Amygdala (tissue), 56 donors: ENCODE measurements around the gene AMOTL2.

Experiments used
- DNase-seq, 56 donors: peaks; one replicate each; lab custom pipeline; 2025; lab: John Stamatoyannopoulos, UW

Gene AMOTL2

DNA sequence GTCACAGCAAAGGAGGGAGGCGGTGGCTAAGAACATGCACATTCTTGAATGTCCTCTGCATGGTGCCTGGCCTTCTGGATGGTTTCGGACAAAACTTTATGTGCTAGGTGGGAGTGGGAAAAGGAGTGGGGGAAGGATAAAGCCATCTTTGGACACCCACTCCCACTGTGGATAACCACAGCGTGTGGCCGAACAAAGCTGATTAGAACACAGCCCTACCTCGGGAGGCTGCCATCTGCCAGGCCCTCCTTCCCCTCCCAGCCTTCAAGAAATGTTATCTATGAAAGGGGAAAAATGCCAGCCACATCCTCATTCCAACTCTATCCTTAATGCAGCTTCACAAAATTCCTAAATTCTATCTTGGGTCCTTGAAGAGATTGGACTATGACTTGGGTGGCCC lies 18.8 kb downstream of the AMOTL2 start:
- DNase-seq = no peak

DNA sequence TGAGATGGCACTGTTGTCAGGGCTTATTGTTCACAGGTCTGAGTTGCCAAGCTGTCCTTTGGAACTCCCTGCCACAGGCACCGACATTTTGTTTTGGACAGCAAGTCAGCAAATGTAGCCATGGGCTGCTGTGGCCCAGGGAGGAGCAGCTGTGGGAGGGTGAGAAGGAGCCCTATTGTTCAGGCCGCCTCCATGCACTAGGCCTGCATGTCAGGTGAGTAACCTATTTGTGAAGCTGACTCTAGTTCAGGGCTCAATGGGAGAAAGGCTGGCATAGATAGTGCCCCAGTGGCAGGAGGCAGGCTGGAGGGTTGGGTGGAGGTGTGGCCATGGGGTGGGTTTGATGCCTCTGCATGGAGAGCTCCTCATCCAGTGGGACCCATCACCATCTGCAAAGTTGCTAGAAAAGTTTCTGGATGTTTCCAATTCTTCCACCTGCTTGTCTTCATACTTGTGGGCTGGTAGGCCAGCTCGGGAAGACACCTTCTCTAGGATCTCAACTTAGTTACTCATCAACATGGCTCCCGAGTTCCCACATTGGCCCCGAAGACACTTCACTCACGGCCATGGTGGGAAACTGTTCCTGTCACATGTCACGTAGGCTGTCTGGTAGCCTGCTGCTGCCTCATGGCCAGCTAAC lies 19.5 kb downstream of the AMOTL2 start:
- no peak for DNase-seq

DNA sequence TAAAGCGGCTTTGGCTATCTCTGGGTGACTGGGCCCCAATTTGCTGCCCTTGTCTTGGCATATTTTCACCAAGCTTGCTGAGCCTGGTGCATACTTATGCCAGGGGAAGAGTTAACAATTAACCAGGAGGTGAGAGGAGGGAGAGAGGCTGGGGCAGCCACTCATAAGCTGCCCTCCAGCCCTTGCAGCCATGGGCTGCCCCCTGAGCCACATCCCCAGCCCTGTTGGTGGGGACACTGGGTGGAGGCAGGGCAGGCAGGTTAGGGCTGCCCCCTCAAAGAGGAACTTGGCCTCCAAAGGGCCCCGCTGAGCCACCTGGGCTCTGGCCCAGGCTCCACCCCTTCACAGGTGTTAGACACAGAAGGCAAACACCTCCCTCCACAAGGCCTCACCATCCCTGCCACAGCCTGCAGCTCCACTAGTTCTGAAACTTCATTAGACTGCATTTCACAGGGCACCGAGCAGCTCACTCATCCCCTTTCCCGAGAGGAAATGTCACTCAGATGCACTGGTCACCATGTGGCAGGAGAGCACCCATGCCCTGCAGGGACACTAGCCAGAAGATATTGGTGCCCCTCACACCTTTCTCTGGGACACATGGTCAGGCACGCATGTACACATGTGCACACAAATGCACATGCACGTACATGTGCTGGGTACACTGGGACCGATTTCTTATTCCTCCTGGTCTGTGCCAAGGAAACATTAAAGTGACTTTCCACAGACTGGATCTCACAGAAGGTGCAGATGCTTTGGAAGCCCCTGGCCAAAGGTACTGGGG lies 20.2 kb downstream of the AMOTL2 start:
- no peak for DNase-seq

DNA sequence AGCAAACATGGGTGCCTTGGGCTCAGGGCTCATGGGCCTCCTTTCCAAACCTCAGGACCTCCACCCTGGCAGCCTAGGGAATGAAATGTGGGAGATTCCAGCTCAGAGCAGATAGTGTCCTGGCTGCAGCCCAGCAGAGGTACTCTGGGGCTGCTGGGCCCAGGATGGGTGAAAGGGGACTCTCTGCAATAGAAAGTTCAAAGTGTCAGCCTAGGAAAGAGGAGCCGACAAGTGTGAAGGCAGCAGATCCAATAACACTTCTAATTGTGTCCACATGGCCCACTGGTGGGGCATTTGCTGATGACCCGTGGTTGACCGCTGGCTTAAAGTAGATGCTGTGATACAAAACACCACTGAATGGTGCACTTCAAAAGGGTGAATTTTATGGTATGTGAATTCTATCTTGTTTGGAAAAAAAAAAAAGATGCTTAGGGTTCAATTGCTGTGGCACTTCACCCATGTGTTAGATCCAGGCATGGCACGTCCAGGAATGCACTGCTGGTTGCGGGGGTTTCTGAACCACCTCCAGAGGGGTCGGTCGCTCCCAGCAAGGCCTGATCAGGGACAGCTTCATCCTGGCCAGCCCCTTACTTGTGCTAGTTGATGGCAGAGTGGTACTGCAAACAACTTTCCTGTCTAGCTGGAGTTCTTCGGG lies 20.9 kb downstream of the AMOTL2 start:
- DNase-seq = no peak

DNA sequence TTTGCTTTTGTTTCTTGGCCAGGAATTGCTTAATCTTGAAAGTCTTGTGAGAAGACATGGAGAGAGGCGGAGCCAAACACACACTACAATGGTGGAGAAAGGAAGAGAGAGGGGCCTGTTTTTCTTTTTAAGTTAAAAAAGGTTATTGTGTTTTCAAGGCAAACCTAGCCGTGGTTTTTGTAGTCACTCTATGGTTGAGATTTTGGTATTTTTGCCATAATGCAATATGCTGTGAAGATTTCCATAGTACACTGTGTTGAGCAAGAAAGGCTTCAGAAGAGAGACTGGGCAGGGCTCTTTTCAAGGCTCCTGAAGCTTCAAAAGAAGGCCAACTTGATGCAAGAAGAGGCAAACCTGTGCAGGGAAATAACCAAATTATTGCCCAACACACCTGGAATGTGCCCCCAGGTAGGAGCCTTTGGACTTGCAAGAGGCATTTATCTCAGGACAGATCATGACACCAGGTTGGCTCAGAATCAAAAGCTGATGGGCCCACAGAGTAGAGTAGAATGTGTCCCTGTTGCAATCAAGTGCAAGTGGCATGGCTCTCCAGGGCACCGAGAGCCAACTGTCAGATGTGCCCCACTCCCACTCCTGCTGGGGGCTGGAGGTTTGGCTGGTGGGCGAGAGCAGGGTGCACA lies 22.1 kb downstream of the AMOTL2 start:
- no peak for DNase-seq

DNA sequence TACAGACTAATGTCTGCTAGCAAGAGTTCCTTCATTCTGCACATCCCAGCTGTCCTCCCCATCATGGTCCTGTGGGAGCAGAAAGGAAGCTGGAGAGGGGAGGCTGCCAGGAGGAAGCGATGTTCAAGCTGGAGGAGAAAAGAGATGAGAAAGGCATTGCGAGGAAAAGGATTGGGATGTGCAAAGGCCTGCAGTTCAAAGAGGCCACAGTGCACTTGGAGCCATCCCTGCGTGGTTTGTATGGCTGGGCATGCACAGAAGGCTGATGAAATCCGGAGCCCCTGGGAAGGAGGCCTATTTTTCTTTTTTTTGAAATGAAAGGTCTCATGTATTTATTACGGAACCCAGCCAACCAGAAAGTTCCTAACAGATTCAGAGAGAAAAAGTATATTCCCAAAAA lies 22.8 kb downstream of the AMOTL2 start:
- no peak for DNase-seq

DNA sequence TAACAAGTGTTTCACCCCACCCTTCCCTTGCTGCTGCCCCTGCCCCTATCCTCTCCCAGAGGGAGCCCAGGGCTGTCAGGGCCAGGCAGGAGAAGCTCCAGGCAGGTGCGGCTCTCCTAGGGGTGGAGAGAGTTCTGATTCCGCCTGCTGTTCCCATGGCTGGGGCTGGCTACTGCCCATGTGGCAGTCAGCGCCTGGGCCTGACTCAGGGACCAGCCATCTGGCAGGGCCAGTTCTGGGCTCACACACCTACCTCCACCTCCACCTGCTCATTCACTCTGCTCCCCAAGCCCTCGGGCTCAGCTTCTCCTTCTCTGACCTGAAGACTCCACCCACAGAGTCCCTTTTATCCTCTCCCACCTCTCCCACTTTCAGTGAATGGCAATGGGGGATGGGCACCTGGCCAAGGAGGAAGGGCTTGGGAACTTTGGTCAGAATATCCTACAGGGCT lies 23.4 kb downstream of the AMOTL2 start:
- no peak for DNase-seq

DNA sequence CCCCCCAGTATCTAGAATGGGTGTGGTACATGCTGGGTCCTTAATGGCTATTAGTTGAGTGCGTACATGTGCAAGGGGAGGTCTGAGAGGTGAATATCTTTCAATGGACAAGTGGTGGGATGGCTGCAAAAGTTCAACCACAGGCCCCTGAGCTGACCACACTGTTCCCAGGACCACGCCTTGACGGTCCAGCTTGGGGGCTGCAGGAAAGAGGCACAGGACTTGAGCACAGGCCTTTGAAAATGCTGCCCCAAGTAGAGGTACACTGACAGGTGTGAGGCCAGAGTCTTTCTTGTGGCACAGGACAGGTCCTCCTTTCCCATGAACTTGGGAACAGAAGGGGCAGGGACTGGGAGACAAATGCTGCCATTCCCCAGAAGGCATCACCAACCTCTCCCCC lies 24.0 kb downstream of the AMOTL2 start:
- DNase-seq = no peak

DNA sequence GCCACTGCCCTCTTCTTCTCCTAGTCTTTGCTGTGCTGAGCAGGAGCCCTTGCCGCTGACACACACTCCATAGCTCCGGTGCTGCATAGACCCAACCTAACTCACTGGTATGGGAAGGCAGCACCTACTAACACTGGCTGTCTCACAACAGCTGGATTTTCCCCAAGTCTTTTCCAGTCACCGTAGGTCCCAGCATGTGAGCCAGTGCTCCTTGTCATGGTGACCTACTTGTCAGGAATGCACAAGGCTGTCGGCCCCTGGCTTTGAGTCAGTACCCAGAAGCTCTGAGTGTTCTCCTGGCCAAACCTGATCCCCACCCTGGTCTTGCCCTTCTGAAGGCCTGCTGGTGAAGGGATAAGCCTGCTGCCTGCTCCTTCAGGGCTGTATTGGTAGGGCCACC lies 25.7 kb downstream of the AMOTL2 start:
- DNase-seq = peak in 1 of 56 donors; percentile 21

DNA sequence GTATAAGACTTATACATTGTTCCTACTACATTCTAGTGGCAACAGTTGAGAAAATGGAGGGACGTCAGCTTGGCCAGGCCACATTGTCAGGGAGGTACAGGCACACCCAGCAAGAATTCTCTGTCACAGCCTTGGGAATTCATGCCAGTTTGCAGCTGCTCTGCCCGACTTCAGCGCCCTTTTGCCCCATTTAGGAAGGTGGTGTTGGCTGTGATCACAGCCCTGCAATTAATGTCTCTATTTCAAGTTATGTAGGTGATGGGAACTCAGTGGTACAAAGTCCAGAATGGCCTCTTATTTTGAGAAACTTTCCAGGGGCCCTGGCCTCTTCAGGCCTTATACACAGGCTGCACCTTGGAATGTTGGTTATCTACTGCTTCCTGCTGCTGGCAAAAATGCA lies 26.7 kb downstream of the AMOTL2 start:
- DNase-seq = no peak

DNA sequence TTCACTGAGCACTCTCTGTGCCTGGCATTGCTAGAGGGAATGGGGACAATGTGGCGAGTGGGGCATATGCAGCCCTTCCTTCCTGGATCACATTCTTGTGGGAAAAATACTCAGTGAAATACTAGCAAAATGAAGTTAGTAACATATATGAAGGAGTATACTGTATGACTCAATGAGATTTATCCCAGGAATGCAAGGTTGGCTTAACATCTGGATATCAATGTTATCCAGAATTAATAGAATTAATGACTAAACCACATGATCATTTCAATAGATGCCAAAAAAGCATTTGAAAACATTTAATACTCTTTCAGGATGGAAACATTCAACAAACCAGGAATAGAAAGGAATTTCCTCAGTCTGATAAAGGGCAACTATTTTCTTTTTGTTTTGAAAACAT lies 27.5 kb downstream of the AMOTL2 start:
- DNase-seq = no peak

DNA sequence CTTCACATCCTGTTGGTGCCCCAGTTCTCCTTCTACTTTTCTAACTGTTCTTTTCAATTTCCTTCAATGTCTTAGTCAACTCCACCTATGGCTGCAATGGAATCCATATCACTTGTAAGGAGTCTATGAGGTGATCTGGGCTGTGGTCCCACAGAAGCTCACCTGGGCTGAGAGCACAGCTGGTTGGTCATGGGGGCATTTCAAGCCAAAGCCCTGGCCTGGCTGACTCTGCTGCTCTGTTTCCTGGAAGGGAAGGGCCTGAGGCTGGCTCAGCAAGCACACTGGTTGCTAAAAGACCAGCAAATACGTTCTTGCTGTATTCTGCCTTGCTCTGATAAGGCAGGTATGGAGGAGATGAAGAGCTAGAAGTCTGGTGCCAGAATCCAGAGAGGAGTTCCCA lies 29.0 kb downstream of the AMOTL2 start:
- DNase-seq = no peak

DNA sequence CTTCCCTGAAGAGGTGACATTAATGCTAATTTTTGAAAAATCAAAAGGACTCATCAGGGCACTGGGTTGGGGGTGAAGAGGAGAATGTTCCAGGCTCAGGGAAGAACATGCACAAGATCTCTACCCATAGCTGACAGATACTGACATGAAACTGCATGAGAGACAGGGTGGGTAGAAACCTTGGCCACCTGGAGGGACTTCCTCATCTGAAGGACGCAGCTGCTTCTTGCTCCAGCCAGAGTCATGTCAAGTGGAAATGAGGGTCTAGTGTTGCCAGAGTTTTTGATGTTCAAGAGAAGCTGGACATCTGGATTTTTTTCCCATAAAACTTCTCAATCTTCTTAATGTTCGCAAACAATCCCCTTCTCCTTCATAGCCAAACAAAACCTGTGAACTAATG lies 29.7 kb downstream of the AMOTL2 start:
- DNase-seq = no peak

DNA sequence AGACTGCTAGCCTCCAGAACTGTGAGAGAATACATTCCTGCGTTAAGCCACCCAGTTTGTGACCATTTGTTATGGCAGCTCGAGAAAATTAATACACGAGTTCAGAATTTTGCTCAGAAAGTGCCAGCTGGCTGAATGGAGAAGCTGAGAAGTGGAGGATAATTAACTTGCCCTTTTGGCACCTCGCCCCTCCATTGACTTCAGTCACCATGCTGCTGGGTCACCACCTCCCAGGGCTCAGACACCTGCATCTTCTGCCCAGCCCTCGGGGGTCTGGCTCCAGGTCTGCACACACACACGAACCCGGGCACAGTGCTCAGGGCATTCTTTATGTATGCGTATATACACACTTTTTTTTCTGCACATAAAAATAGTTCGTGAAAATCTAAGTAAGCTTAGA lies 32.0 kb downstream of the AMOTL2 start:
- no peak for DNase-seq

DNA sequence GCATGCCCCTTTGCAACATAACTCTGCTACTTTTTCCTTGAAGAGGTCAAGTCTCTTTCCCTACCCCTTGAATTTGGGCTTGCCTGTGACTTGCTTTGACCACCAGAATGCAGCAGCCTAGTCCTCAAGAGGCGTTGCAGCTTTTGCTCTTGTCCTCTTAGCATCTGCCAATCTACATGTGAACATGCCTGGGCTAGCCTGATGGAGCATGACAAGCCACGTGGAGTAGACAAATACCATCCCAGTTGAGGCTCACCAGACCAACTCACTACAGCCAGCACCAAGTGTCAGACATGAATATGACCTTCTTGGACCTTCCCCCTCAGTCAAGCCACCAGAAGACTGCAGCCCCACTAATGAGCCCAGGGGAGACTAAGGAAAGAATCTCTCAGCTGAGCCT lies 32.9 kb downstream of the AMOTL2 start:
- no peak for DNase-seq

DNA sequence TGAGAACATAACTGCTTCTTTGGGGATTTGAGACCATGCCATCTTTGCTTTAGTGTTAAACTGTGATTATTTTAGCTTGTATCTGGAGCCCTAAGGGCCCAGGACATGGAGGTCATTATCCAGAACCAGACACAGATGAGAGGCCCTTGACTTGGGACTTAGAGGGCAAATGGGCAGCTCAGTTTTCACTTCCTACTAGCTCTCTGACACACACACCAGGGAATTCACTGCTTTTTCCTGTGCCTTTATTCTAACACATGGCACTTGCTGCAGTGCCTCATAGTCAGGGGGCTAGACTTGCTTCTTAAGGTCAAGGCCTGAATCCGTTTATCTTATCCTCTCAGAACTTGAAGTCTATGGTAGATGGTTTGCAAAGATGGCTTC lies 33.3 kb downstream of the AMOTL2 start:
- DNase-seq = no peak

DNA sequence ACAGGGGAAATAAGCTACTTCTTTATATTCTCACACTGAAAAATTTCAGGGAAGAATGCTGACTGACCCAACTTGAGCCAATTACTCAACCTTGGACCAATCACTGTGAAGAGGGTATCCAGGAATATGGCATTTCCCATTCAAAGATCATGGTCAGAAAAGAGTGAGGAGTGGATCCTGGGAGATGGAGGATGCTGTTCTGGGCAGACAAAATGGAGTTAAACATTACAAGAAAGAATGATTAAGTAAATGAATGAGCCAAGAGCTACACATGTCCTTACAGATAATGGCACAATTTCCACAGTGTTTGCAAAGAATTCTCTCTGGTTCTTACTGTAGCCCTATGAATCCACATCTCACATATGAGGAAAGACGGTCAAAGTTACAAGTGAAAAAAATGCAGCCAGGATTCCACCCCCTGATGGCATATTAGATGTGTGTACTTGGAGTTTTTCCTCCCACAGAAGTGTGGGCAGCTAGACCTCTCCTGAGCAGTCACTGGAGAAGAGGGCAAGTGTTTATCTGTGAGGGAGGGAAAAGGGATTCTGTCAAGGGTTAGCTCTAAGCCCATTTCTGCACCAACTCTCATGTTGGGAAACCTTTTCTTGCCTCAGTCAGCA lies 33.8 kb downstream of the AMOTL2 start:
- DNase-seq = no peak

DNA sequence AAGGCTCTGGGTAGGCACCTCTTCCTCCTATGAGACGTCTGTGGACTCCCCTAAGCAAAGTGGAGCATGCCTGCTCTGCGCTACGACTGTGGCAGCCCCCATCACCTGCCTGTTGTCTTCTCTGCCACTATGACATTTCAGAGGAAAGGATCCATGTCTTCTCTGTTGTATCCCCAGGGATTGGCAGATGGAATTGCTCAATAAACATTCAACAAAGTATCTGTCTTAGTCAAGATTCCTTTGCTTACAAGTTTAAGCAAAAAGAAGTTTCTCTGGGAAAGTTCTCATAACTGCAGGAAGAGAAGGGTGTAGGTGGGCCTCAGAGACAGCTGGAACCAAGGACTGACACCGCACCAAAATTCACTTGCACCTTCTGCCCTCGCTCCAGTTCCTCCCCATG lies 34.3 kb downstream of the AMOTL2 start:
- DNase-seq = no peak

DNA sequence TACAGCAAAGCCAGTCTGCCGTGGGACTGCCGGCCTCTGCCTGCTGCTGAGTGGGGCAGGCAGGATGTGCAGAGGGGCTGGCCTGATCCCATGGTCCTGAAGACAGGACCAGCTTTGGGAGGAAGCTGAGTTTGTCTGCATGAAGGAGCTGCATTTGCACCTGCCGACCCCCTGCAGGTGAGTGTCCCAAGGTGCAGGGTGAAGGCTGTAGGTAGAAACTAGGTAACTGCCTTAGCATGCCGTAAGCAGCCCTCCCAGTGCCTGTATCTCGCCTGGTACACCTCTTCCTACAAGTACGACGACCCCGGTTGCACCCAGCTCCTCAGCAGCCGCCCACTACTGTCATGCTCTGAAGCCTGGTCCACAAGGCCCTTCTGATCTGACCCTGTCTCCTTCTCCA lies 34.9 kb downstream of the AMOTL2 start:
- DNase-seq = no peak

DNA sequence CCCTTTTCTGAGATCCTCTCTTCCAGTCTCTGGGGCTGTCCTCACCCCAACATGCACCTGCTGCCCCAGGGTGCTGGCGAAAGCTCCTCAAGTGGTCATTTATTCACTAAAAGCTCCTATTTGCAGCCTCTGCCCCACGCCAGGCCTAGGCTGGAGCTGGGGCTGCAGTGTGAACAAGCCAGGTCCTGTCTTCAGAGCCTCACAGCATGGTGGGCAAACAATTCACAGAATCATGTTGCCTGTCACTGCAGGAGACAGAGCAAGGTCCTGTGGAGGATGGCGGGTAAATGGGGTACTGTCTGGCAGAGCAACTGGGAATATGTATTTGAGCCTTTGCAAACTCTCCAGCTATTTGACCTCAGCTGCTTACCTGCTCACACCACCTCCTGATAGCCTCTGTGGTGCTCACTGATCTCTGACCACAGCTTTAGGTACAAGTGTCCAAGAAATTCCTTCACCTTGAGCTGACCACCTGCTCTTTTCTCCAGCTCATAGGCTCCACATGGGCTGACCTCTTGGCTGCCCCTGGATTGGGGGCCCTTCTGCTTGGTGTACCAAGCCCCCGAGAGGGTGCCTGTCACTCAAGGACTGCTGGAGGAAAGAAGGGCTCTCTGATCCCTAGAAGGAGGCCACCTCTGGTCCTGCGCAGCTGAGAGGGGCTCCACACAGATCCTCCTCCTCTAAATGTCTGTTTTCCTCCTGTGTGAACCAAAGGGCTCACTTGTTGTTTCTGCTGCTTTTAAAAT lies 35.6 kb downstream of the AMOTL2 start:
- DNase-seq = no peak
